Testis (tissue), 2 donors: ENCODE measurements around the gene COX6B2.

Experiments used
- CTCF ChIP-seq, 3 experiments: fragments of 450-650 bp in 2 of 3; fragments of 200-600 bp in 1 of 3; sonication (generic) in 1 of 3; IDR thresholded peaks; one replicate each; pipeline ENCODE4 v1.5.1; 2016 to 2019; ENCODE audit warnings: antibody characterized with exemption in 3 of 3, mild to moderate bottlenecking in 2 of 3, moderate library complexity in 1 of 3
- POLR2A ChIP-seq: fragments of 450-650 bp; IDR thresholded peaks from one replicate; pipeline ENCODE4 v1.6.1; 2017; ENCODE audit warnings: antibody characterized with exemption, mild to moderate bottlenecking, moderate library complexity

- TF ChIP-seq CTCF (IDR thresholded peaks at IDR 0.05) (no peak), POLR2A (no peak)
These were observed 18.4 kb downstream of the COX6B2 start for GRCh38 chr19:55336101-55336500.
